Measurements from ENCODE around the gene TMCO5A.
"Not testable (repeated sequence)": the region's sequence is repeated elsewhere in the genome, so short reads cannot be mapped to it uniquely, and the experiment has no call there.

Gene TMCO5A

DNA sequence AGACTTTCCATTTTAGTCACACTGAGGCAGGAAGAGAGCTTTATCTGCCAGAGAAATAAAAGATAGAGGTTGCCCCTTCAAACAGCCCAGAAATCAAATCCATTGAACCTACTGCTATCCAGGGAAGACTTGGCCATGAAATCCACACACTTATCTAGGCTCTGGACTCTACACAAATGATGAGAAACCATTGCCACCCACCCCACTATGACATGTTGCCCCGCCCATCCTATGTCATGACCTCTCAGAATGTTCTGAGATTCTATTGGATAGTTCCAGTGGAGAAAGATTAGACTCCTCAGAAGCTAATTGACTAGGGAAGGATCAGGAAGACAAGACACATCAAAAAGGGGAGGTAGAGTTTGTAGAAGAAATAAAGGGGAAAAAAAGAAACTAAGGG lies at the start of gene TMCO5A:
Gene TMCO5A, plus strand, starts transcription at position 301 of the 400 bp plus-strand sequence. CDS start 1,684 bp downstream, outside the sequence.
- DNase-seq = no peak

DNA sequence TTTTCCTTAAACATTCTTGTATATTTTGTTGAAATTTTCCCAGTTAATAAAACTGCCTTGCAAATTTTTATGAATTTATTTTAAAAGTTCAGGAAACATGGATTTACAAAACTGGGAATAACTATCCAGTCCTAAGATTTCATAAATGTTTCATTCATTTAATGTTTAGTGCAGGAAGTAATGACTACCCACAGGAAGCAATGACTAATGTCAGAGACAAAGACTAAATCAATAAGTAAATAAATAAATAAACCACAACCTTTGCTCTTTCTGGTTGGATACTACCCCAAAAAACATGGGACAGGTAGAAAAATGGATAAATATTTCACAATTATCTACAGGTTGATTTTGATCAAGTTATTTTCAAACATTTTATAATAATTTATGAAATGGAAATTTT lies 48.8 kb upstream of the TMCO5A start:
- DNase-seq = no peak

DNA sequence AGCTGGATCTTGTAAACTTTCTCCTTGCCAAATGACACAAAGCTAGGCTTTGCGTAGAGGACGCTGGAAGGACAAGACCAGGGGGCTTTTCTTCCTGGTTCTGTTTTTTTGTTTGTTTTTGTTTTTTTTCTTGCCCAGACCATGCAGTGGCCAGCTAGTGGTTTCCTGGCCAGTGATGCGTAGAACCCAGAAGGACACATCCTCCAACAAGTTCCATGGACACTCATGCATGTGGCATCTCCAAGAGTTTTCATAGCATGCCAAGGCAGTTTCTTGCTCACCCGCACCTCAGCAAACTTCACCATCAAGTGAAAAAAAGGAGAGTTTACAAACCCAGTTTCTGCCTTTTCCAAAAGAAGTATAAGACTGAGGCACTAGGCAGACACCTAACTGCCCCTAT lies 46.1 kb upstream of the TMCO5A start:
- no peak for DNase-seq

DNA sequence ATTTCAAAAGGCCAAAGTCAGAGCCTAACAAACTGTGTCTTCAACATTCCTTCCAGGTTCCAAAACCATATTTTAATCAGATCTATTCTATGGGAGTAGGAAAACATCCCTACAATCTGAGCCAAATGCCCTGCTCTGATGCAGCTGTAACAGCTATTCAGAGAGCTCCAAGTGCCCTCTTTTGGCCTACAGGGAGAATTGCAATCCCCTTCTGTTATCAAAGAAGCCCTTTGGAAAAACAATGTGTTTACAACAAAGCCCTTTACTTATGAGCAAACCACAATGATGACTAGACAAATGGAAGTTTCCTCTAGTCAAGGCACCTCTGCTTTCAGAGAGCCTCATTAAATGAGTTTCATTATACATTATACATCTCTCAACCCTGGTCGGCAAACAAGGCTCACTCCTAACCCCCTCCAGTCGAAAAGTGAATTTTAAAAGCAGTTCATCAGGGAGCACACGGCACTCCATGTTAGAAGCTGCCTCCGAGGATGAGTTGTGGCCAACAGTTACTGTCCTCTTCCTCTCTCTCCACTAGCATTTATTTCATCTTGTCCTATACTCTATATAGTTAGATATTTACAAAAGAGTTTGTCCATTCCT lies 42.6 kb upstream of the TMCO5A start:
- peak; percentile 4 for DNase-seq

DNA sequence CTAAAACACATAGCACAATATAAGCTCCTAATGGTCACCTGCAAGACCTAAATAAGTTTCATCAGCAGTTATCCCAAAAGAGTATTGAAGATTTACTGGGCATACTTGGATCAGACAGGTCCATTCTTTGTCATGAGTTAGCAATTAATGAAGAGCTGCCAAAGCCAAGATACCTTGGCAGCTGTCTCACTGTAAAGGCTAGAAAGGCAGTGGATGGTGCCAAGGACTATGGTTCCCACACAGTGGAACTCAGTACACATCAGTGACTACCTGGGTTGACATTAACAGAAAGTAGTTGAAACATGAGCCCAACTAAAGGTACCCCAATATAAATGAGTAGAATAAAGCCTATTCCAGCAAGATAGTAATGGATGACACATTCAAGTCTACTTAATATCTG lies 41.1 kb upstream of the TMCO5A start:
- no peak for DNase-seq

DNA sequence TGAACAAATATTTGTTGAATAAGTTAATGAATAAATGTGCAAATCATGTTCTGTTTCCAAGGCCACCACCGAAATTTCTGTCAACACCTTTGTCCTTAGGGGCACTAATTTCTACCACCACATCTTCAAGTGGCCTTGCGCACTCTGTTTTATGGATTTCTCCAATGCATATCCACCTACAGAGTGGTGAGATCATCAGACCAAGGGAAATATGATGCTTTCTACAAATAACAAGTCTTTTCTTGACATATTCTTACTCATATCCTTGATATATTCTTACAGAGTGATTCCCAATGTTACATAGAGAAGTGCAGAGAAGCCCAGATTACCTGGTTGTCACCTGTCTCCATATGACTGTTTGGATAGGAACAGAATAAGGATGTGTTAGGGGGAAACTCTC lies 36.1 kb upstream of the TMCO5A start:
- DNase-seq = no peak

DNA sequence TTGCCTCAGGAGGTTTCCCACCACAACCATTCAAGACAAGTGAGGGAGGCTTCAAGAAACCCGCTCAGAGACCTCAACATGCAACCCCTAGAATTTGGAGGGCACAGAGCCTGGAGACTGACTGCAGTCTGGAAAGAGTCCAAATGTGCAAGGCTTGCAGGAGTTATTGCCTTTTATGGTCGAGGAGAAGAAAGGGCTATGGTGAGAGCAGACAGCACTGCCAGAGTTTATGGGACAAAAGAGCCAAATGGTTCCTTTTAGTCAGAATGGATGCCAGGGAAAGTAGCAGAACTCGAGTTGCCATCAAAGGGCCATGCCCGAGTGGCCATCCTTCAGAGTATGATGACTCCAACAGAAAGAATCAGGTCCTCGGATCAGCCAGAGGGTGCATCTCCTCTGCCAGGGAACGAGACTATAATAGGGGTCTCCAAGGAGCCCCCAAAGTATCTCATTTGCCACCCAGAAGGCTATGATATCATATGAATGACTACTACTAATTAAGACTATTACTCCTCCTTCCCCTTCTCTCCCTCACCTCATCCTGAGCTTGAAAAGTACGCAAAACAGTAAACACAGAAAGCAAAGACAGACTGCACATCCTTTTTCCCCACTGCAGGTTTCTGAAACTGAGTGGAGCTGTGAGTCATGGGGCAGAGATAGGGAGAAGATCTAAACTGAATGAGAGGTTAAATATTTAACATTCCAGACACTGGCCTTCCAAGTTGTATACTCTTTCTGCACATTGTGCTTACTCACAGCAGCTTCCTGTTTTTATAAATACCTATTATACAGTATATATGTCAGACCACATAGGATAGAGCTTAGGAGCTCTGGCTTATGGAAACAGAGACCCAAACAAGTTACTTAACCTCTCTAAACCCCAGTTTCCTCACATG lies 33.9 kb upstream of the TMCO5A start:
- DNase-seq = peak; percentile 2

DNA sequence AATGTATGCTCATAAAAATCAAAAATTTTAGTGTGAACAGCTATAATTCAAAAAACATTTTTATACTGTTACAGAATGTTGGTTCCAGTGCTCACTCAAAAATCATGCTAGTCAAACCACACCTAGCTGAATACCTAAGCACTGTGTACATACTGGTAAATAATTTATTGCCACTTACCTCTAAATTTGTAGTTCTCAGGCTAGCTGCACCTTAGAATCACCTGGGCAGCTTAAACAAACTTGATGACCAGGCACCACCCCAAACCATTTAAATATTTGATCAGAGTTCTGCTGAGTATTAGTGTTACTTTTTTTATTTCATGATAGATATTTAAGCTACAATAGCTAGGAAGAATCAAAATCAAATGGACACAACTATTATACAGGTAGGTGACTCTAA lies 32.3 kb upstream of the TMCO5A start:
- no peak for DNase-seq

DNA sequence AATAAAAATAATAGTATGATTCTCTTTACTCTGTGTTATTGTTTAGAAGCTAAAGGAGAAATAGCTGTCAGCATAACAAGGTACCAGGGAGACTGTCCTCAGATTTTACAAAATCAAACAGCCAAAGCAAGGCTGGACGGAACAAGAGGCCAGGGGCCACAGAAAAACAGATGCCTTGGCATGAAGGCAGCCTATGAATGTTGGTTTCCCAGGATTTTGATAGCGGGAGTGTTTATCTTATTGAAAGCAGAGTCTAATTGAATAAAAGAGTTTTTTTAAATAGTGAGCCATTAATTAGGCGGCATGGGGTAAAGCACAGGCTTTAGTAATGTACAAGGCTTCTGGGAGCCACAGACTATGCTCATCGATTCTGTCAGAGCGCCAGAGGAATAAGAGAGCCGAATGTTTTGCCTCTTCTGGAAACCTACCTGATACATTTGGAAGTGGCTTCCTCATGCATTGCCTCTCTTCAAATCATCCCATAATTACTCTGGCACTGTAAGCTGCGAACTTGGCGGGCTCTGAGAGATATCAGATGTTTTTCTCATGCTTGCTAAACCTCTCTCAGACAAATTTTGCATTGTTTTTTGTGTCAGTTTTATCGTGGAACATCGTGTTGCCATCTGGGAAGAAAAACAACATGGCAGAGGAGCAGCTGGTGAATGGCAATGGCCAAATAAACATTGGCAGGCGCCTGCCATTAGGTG lies 30.4 kb upstream of the TMCO5A start:
- DNase-seq = peak; percentile 89

DNA sequence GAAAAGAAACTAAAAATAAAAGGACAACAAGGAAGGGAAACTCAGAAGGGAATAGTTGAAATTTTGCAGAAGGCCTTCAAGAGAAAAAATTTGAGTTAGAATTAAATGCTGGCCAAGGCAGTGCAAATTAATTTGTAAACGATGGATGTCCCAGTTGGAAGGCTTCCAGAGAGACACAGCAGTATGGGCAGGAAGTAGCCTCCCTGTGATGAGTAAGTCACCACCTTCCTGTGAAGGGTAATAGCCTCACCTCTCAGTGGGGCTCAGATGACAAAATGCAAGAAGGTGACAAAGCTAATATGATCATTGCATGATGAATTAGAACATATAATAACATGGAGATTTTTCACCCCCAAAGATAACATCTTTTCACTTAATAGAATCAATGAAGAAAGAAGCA lies 27.3 kb upstream of the TMCO5A start:
- DNase-seq = no peak

DNA sequence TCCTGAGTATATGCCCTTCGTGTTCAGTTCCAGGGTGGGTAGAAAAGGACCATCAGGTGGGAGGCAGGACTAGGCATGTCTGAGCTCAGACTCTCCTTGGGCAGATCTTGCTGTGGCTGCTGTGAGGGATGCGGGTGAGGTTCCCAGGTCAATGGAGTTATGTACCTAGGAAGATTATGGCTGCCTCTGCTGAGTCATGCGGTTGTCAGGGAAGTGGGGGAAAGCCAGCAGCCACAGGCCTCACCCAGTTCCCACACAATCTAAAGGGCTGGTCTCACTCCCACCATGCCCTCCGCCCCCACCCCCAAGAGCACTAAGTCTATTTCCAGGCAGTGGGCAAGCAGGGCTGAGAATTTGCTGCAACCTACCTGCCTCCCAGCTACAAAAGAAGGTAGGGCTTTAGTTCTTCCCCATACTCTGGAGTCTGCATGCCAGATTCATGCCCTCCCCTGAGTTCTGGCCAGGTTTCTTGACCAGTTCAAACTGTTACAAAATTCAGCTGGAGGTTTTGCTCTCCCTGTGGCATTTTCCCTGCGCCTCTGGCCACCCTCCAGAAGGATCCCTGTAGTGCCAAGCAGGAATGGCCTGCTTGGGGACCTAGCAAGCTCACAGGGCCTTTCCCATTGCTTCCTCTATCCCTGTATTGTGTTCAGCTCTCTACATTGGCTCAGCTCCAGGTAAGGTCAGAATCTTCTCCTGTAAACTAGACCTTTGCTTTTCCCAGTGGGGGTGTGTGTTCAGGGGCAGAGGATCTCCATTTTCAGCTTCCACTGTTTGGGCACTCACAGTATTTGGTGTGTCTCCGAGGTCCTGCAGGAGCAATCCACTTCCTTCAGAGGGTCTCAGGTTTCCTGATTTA lies 12.7 kb upstream of the TMCO5A start:
- no peak for DNase-seq

DNA sequence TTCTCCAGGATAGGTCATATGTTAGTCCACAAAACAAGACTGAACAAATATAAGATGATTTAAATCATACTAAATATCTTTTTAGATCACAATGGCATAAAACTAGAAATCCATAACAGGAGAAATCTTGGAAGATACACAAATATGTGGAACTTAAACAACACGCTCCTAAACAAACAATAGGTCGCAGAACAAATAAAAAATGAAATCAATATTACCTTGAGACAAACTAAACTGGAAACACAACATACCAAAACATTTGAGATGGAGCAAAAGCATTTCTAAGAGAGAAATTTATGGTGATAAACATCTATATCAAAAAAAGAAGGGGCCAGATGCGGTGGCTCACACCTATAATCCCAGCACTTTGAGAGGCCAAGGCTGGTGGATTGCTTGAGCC lies 8.3 kb upstream of the TMCO5A start:
- no peak for DNase-seq

DNA sequence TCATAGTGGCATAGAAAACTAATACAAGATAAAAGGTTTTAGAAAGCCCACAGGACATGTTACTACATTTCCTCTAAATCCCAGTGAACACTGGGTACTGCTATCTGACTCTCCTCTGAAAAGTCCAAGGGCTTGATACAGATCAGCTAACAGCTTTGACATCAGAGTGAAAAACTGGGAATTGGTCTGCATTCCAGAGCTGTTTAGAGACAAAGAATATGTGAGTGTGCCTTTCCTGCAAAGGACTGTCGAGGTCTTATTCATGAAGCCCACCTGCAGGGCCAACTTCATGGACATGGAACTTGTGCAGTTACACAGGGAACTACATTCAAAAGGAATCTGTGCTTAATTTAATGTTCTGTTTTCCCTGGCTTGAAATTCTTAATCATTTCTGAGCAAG lies 5.2 kb upstream of the TMCO5A start:
- DNase-seq = no peak

DNA sequence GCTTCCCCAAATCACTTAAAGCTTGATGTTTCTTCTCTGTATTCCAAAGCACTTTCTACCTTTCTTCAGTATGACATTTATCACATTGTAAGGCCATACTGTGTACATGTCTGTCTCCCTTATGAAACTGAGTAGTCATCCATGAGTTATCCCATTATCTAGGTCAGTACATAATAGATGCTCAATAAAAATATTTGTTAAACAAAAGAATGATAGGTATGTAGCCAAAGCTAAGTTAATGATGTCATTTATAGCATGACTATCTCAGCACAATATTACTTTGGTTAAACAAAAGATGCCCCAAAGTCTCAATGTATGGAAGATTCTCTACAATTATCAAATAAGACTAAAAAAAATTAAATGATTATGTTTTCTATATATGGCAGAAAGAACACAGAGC lies 3.1 kb upstream of the TMCO5A start:
- DNase-seq = no peak

DNA sequence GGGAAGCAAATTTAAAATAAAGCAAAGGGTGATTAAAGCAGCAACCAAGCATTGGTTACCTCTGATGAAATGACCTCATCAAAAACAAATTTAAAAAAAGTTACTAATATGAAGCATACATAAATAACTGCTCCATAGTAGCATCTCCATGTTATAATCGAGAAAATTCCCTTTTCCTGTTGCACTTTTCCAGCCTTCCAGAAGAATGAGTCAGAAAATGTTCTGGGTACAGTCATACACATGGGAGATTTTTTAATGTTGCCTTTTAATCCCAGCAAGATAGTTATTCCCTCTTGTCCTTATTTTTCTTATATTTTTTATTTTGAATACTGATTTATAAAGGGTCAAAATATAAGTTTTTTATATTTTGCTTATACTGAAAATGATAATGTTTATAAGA lies 2.6 kb upstream of the TMCO5A start:
- no peak for DNase-seq

DNA sequence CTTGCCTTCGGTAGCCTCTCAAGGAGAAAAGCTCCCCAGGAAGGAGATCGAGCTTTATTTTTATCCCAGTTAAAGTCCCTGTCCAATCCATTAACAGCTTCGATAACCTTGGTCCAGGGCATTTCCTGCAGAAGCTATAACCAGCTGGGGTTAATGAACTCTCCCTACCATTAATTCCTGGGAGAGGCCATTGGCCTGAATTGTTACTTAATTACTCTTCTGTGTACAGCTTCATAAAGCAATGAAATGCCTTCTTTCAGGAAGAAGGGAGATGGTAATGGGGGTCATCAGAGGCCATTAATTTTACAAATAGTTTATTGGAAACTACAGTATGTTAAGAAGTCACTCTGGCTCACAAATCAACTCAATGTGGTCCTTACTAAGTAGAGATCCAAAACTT lies 1.9 kb upstream of the TMCO5A start:
- no peak for DNase-seq

DNA sequence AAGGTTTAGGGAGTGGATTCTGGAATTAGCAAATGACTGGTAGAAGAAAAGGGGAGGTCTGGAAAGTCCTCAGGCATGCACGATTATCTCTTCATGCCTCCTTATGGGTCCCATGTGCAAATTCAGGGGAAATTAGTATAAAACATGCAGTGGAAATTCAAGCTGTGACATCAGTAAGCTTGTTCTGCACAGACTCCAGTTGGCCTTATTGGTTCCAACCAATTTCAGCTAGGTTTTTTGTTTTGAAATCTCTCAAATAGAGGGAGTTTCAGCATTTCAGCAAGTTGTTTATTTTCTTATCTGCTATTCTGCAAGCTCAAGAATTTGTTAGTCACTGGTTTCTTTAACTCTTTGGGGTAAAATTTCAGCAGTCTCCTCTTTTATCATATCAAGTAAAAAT lies 774 bp upstream of the TMCO5A start:
- DNase-seq = no peak

DNA sequence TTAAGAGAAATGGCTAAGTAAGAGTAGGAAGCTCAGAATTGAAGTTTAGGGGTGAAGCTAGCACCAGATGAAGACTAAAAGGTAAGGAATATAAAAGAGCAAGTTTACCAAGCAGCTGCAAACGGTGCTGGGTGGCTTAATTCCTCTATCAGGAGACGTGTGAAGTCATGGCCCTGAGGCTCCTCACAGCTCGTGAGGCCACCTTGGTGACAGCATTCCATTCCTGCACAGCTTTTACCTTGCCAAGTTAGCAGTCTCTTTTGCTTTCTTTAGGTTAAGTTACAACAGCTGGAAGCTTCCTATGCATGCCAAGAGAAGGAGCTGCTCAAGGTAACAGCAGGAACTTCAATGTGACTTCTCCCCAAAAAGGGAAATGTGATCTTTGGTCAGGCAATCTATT lies 6.4 kb downstream of the TMCO5A start:
- no peak for DNase-seq

DNA sequence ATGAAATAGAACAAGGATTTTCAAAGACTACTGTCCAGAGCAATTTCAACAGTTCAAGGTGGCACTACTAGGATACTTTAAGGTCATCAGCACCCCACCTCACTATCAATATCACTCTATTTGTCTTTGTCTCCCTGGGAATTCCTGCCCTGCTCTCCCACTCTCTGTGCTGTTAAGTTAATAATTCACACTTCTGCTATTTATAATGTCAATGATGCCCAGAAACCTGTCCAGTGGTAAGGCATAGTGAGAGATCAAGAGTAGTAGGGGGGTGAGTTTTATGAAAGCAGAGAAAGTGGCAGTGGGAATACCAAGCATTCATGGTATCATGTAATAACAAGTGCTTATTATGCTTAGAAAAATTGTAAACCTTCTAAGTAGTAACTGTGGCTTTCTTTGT lies 7.3 kb downstream of the TMCO5A start:
- no peak for DNase-seq

DNA sequence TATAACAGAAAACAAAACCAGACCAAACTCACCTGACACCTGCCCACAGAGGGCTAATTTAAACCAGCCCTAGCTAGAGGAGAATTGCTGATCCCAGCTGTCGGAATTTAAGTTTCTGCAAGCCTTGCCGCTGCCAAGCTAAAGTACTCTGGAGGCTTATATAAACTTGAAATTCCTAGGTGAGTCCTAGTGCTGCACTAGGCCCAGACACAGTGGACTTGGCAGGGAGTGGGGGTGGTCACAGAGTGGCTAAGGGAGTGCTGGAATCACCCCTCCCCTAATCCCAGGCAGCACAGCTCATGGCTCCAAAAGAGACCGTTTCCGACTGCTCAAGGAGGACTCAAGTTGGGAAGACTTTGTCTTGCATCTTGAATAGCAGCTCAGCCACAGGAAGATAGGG lies 17.6 kb downstream of the TMCO5A start:
- DNase-seq = no peak

DNA sequence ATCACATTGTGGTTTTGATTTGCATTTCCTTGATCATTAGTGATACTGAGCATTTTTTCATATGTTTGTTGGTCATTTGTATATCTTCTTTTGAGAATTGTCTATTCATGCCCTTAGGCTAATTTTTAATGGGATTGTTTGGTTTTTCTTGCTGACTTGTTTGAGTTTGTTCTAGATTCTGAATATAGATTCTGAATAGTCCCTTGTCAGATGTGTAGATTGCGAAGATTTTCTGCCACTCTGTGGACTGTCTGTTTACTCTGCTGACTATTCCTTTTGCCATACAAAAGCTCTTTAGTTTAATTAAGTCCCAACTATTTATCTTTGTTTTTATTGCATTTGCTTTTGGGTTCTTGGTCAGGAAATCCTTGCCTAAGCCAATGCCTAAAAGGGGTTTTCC lies 26.3 kb downstream of the TMCO5A start:
- DNase-seq = not testable (repeated sequence)

DNA sequence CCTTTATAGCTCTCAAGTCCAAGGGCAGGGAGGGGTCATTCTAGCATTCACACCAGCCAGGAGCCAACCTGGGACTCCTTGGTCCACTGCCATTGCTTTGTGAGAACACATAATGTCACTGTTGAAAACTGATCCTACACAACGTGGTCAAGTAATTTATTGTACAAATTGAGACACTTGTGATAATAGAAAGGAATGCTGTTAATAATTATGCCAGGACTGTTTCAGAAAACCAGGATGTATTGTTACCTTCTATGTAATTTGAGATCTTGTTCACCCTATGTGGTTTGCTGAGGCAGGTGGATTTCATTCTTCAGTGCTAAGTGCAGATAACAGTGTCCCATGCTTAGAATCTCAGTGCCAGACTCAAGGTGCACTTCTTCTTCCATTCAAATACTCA lies 33.3 kb downstream of the TMCO5A start:
- DNase-seq = no peak

DNA sequence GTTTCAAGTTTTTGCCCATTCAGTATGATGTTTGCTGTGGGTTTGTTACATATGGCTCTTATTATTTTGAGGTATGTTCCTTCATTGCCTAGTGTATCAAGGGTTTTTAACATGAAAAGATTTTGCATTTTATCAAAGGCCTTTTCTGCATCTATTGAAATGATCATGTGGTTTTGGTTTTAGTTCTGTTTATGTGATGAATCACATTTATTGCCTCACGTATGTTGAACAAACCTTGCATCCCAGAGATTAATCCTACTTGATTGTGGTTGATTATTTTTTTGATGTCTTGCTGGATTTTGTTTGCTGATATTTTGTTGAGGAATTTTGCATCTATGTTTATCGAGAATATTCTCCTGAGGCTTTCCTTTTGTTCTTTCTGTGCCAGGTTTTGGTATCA lies 39.4 kb downstream of the TMCO5A start:
- DNase-seq = no peak
